K562 (cell line): Measurements from ENCODE around the gene NCL.

Experiments used
- ADNP ChIP-seq: fragments of 200-800 bp; sonication (Bioruptor generic); IDR thresholded peaks from 2 replicates; pipeline ENCODE4 v1.6.1; 2016; ENCODE audit warnings: missing genetic modification characterization, missing compliant biosample characterization
- BHLHE40 ChIP-seq: IDR thresholded peaks from 2 replicates; pipeline ENCODE4 v1.6.1; 2011; ENCODE audit warnings: low read length, improper control_type of control experiment
- CHD2 ChIP-seq: IDR thresholded peaks from 2 replicates; pipeline ENCODE4 v1.6.1; 2011; ENCODE audit warnings: low read depth, low read length
- CTCFL ChIP-seq: IDR thresholded peaks from 2 replicates; pipeline ENCODE4 v1.6.1; 2011; ENCODE audit warnings: borderline replicate concordance, low read depth, mild to moderate bottlenecking, moderate library complexity, low read length; ENCODE audit not compliant: insufficient read depth, poor library complexity, severe bottlenecking
- HDAC2 ChIP-seq: fragments of 450-650 bp; IDR thresholded peaks from 2 replicates; pipeline ENCODE4 v1.6.1; 2016; ENCODE audit warnings: mild to moderate bottlenecking
- NFYB ChIP-seq: IDR thresholded peaks from 2 replicates; pipeline ENCODE4 v1.6.1; 2011; ENCODE audit warnings: mild to moderate bottlenecking, moderate library complexity; ENCODE audit not compliant: insufficient read length; ENCODE audit errors: extremely low read depth
- PHB ChIP-seq: fragments of 250-450 bp; sonication (Bioruptor Pico); IDR thresholded peaks from 2 replicates; pipeline ENCODE4 v1.5.0; 2021
- RNF2 ChIP-seq: sonication (generic); IDR thresholded peaks from 2 replicates; pipeline ENCODE4 v1.6.1; 2016
- XRCC5 ChIP-seq: fragments of 200-400 bp; formaldehyde crosslinking; IDR thresholded peaks from 2 replicates; pipeline ENCODE4 v1.6.1; 2017; ENCODE audit warnings: low read depth, mild to moderate bottlenecking, low read length
- YBX1 ChIP-seq: fragments of 450-650 bp; IDR thresholded peaks from 2 replicates; pipeline ENCODE4 v1.7.1; 2016; ENCODE audit warnings: mild to moderate bottlenecking
- ZBTB49 ChIP-seq: sonication (generic); formaldehyde crosslinking; IDR thresholded peaks from 2 replicates; pipeline ENCODE4 v1.8.0; 2022; ENCODE audit warnings: missing genetic modification reagents, mild to moderate bottlenecking, borderline replicate concordance
- ZNF175 ChIP-seq: fragments of 200-800 bp; sonication (Bioruptor generic); IDR thresholded peaks from 2 replicates; pipeline ENCODE4 v1.6.1; 2016; ENCODE audit warnings: low read depth, mild to moderate bottlenecking, missing genetic modification characterization, missing compliant biosample characterization

- no peak for TF ChIP-seq XRCC5
- TF ChIP-seq CTCFL = no peak
- no peak for TF ChIP-seq ZNF175
- no peak for TF ChIP-seq YBX1
- TF ChIP-seq HDAC2 = no peak
- no peak for TF ChIP-seq ADNP (tag)
- no peak for TF ChIP-seq ZBTB49 (CRISPR knock-in tag)
- no peak for TF ChIP-seq CHD2
- no peak for TF ChIP-seq PHB (CRISPR knock-in tag)
- TF ChIP-seq NFYB = no peak
- TF ChIP-seq RNF2 = no peak
- no peak for TF ChIP-seq BHLHE40
Observed at GRCh38 chr2:231489990-231490389, 25.7 kb upstream of the NCL start.
